HCT116 (cell line): Measurements from ENCODE around the gene DKK1.

Source experiments
- JUND ChIP-seq: IDR thresholded peaks from 2 replicates; pipeline ENCODE4 v1.6.1; 2012
- SIN3A ChIP-seq: IDR thresholded peaks from 2 replicates; pipeline ENCODE4 v1.6.1; 2012; ENCODE audit warnings: low read depth
- YY1 ChIP-seq: IDR thresholded peaks from 2 replicates; pipeline ENCODE4 v1.6.1; 2011; ENCODE audit warnings: low read length, low read depth, moderate library complexity, mild to moderate bottlenecking; ENCODE audit not compliant: insufficient replicate concordance; ENCODE audit errors: extremely low read depth

DNA sequence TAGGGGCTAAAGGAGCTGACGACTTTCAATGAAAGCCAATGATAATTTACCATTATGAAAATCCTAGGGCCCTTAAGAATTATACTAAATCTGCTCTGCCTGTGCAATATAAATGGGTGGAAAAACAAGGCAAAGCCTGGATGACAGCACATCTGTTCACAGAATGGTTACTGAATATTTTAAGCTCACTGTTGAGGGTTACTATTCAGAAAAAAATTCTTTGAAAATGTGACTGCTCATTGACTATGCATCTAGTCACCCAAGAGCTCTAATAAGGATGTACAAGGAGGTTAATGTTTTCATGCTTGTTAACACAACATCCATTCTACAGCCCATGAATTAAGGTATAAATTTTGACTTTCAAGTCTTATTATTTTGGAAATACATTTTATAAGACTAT is 8.9 kb downstream of the DKK1 start:
- TF ChIP-seq JUND (no peak), SIN3A (no peak), YY1 (no peak)
